GM06990 (cell line): ENCODE data around the gene KMT2D.

Experiments
- DNase-seq: peaks from one replicate; pipeline ENCODE4 v3.0.0-alpha.2; 2011; ENCODE audit not compliant: insufficient read length; ENCODE audit errors: extremely low read depth
- H3K27me3 ChIP-seq: replicated peaks from 2 replicates; pipeline ENCODE4 v1.6.0; 2011; ENCODE audit warnings: low read length; ENCODE audit not compliant: control insufficient read depth, insufficient read depth
- H3K36me3 ChIP-seq: 2 replicates; pipeline ENCODE4 v1.5.1; 2011; ENCODE audit warnings: low read length; ENCODE audit not compliant: control insufficient read depth, insufficient read depth
- H3K4me3 ChIP-seq: replicated peaks from 2 replicates; pipeline ENCODE4 v1.5.1; 2011; ENCODE audit warnings: low read depth, mild to moderate bottlenecking, control low read depth, low read length
- TF ChIP-seq, protein P1 (sequence below): IDR thresholded peaks from 2 replicates; pipeline ENCODE4 v1.5.1; 2011; ENCODE audit warnings: low read length, control low read depth, mild to moderate bottlenecking, inconsistent platforms; ENCODE audit not compliant: insufficient read depth, poor library complexity, severe bottlenecking

The KMT2D gene

DNA sequence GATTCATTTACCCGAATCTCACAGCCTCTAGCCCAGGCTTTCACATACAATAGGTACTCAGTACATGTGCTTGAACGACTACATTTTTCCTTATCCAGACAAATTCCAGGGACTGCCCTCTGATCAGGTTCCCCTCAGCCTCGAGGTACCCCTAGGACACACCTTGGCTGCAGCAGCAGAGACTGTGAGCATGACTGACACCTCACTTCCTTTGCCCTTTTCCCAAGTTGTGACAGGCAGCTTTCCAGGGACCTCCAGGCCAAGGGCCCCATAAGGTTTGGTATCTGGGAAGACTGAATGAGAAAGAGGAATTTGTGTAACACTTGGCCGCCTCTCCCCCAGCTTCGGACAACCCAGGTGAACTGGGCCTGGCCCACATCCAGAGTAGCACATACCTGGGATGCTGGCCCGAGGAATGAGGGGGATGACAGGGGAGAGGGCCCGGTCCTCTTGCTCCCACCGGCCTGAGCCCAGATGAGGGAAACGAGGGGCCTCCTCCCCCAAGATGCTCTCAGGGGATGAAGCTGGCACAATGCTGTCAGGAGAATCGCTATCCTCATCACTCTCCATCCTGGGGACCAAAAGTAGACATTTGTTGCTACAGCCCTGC lies 31.8 kb downstream of the KMT2D start:
- TF ChIP-seq, protein P1, sequence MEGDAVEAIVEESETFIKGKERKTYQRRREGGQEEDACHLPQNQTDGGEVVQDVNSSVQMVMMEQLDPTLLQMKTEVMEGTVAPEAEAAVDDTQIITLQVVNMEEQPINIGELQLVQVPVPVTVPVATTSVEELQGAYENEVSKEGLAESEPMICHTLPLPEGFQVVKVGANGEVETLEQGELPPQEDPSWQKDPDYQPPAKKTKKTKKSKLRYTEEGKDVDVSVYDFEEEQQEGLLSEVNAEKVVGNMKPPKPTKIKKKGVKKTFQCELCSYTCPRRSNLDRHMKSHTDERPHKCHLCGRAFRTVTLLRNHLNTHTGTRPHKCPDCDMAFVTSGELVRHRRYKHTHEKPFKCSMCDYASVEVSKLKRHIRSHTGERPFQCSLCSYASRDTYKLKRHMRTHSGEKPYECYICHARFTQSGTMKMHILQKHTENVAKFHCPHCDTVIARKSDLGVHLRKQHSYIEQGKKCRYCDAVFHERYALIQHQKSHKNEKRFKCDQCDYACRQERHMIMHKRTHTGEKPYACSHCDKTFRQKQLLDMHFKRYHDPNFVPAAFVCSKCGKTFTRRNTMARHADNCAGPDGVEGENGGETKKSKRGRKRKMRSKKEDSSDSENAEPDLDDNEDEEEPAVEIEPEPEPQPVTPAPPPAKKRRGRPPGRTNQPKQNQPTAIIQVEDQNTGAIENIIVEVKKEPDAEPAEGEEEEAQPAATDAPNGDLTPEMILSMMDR, result no peak
- H3K4me3 ChIP-seq, result no peak overlapping the region
- no peak for DNase-seq

DNA sequence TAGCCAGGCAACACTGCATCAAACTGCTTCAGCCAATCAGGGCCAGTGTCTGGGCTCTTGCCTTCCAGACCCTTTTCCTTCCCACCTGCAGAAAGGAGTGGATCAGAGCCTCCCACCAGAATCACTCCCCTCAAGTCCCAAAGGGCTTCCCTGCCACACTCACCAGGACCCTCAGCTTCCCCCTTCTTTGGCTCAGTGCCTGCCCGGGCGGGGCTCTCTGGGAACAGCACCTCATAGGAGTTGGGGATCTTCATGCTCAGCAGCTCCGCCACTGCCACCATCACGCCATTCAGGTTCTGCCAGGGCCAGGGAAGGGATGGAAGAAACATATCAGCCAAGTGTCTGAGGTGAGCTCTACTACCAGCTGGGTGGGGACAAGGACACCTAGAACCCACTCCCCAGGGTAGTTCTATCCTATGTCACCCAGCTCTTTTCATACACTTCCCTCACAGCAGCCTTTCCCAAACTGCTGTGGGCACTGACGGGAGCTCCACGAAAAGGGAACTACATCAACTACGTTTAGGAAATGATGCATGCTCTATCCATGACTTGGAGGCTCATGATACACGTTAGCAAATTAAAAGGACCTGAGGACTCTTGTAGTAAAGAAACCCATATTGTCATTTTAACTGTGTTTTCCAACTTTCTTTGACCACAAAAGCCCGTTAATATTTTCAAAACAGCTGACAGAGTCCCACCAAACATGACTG lies 32.6 kb downstream of the KMT2D start:
- no peak overlapping the region for H3K4me3 ChIP-seq
- peaks cover 56% of the 10 kb centered on the region for H3K36me3 ChIP-seq

More for the DNA sequence above, 31.8 kb downstream of the KMT2D start:
- H3K36me3 ChIP-seq, result peaks cover 57% of the 10 kb centered on the region
- no peaks in the 10 kb centered on the region for H3K27me3 ChIP-seq

DNA sequence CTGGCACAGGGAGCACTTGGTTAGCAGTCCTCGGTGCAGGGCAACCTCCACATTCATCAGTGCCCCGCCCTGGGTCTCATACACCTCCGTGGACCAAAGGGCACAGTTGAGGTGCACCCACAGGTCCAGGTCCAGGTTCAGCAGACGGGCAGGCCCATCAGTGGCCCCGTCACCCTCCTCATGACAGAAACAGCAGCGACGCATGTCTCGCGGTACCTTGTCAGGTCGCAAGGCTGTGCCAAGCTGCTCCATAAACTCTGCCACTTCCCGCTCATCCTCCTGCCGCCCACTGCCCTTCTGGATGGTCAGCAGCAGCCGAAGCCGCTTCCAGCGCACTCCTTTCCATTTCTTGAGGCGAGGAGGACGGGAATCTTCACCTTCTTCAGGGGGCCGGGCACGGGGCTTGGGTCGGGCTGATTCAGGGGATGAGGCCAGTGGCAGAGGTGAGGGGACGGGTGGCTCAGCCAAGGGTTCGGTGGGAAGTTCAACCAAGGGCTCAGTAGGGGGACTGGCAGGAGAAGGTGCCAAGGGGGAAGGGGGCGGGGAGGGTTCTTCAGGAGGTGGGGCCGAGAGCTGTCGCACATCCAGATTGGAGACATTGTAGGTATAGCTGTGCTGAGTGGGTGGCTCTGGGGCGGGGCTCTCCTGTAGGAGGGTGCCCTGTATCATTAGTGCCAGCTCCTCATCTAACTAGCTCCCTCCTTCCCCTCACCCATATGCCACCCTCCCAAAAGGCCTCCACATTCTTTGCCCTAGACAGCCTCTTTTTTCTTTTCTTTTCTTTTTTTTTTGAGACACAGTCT lies 33.7 kb downstream of the KMT2D start:
- no peak for DNase-seq
- H3K4me3 ChIP-seq, result no peak overlapping the region
- H3K36me3 ChIP-seq, result peaks cover 51% of the 10 kb centered on the region
- TF ChIP-seq, protein P1, result no peak
- no peaks in the 10 kb centered on the region for H3K27me3 ChIP-seq

More for the DNA sequence above, 32.6 kb downstream of the KMT2D start:
- no peaks in the 10 kb centered on the region for H3K27me3 ChIP-seq
- DNase-seq, result no peak
- TF ChIP-seq, protein P1, result no peak

DNA sequence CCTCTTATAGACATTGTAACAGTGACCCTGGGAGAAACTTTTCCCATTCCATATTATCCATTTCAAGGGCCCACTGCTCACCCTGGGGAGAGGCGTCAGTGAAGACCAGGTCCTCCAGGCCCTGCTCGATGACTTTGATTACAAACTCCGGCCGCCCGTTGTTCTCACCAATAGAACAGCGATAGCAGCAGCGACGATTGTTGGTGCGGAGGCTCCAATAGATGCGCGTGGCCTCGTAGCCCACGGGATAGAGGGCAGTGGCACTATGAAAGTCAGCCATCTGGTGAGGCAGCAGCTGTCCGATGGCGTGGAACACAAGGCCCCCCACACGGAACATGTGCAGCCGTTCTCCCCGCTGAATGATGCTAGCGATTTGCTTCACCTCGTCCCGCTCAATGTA lies 34.5 kb downstream of the KMT2D start:
- peaks cover 49% of the 10 kb centered on the region for H3K36me3 ChIP-seq
- no peak for DNase-seq

DNA sequence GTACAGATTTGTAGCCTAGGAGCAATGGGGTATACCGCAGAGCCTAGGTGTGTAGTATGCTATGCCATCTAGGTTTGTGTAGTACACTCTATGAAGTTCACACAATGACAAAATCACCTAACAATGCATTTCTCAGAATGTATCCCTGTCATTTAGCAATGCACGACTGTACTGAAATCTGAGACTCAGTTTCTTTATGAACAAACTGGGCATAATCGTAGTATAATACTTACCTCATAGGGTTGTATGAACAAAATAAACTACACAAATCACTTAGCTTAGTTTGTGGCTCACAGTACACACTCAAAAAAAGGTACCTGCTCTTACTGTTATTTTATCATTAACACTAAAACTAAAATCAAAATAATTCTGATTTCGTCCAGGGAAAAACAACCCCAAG lies 35.1 kb downstream of the KMT2D start:
- Histone ChIP-seq H3K27me3 (no peaks in the 10 kb centered on the region), H3K36me3 (peaks cover 45% of the 10 kb centered on the region)
- DNase-seq, result no peak

More for the DNA sequence above, 34.5 kb downstream of the KMT2D start:
- H3K4me3 ChIP-seq, result no peak overlapping the region
- H3K27me3 ChIP-seq, result no peaks in the 10 kb centered on the region
- TF ChIP-seq, protein P1, result no peak

More for the DNA sequence above, 35.1 kb downstream of the KMT2D start:
- H3K4me3 ChIP-seq, result no peak overlapping the region
- TF ChIP-seq, protein P1, result no peak
